ENCODE results near the gene SCO2.

- TF ChIP-seq POLR2A (IDR thresholded peaks at IDR 0.05) = no peak
- TF ChIP-seq CTCF (IDR thresholded peaks at IDR 0.05) = no peak
Measured at GRCh38 chr22:50529416-50529896, 4.1 kb upstream of the SCO2 start.
